A549 treated with RU486 at 1 μM for 4 hours (cell line): Measurements from ENCODE around the gene NPHP3. TPM values are rescaled to one million over a fixed set of nuclear protein-coding genes. Genes with fewer than 3 reads are reported as not detected.

Source experiments
- total RNA-seq: library from RNA; stranded (reverse); fragments of 200-300 nt; extraction: Qiagen RNA extraction; gene quantifications from 5 replicates; pipeline ENCODE4 v1.2.3, GENCODE V29; 2022; ENCODE audit warnings: low read depth

NPHP3 gene, protein sequence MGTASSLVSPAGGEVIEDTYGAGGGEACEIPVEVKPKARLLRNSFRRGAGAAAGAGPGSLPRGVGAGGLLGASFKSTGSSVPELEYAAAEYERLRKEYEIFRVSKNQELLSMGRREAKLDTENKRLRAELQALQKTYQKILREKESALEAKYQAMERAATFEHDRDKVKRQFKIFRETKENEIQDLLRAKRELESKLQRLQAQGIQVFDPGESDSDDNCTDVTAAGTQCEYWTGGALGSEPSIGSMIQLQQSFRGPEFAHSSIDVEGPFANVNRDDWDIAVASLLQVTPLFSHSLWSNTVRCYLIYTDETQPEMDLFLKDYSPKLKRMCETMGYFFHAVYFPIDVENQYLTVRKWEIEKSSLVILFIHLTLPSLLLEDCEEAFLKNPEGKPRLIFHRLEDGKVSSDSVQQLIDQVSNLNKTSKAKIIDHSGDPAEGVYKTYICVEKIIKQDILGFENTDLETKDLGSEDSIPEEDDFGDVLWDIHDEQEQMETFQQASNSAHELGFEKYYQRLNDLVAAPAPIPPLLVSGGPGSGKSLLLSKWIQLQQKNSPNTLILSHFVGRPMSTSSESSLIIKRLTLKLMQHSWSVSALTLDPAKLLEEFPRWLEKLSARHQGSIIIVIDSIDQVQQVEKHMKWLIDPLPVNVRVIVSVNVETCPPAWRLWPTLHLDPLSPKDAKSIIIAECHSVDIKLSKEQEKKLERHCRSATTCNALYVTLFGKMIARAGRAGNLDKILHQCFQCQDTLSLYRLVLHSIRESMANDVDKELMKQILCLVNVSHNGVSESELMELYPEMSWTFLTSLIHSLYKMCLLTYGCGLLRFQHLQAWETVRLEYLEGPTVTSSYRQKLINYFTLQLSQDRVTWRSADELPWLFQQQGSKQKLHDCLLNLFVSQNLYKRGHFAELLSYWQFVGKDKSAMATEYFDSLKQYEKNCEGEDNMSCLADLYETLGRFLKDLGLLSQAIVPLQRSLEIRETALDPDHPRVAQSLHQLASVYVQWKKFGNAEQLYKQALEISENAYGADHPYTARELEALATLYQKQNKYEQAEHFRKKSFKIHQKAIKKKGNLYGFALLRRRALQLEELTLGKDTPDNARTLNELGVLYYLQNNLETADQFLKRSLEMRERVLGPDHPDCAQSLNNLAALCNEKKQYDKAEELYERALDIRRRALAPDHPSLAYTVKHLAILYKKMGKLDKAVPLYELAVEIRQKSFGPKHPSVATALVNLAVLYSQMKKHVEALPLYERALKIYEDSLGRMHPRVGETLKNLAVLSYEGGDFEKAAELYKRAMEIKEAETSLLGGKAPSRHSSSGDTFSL (N-terminal part only)
- 5.8 to 7.8 TPM (median 7.5 TPM) in 5 replicates for total RNA-seq

DNA sequence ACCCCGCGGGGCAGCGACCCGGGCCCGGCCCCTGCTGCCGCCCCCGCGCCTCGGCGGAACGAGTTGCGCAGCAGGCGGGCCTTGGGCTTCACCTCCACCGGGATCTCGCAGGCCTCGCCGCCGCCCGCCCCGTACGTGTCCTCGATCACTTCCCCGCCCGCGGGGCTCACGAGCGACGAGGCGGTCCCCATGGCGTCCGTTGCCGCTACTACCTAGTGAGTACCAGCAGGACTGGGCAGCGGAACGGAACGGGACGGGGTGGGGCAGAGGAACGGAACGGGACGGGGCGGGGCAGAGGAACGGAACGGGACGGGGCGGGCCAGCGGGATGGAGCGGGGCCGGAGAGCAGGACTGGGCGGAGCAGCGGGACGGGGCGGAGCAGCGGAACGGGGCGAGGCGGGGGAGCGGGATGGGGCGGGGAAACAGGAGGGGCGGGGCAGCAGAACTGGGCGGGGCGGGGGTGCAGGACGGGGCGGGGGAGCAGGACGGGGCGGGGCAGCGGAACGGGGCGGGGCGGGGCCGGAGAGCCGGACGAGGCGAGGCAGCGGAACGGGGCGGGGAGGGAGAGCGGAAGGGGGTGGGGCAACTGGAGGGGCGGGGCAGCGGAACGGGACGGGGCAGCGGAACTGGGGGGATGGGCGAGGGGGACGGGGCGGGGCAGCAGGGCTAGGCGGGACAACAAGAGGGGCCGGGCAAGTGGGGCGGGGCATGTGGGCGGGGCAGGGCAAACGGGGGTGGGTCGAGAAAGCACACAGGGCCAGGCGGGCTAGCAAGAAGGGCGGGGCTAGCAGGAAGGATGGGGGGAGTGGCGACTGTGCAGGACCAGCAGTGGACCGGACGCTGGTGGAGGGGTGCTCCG lies at the start of gene NPHP3:
Gene NPHP3 (minus strand): TSS at position 245 of the 859 bp plus-strand sequence. CDS start 54 bp downstream, at position 191.

DNA sequence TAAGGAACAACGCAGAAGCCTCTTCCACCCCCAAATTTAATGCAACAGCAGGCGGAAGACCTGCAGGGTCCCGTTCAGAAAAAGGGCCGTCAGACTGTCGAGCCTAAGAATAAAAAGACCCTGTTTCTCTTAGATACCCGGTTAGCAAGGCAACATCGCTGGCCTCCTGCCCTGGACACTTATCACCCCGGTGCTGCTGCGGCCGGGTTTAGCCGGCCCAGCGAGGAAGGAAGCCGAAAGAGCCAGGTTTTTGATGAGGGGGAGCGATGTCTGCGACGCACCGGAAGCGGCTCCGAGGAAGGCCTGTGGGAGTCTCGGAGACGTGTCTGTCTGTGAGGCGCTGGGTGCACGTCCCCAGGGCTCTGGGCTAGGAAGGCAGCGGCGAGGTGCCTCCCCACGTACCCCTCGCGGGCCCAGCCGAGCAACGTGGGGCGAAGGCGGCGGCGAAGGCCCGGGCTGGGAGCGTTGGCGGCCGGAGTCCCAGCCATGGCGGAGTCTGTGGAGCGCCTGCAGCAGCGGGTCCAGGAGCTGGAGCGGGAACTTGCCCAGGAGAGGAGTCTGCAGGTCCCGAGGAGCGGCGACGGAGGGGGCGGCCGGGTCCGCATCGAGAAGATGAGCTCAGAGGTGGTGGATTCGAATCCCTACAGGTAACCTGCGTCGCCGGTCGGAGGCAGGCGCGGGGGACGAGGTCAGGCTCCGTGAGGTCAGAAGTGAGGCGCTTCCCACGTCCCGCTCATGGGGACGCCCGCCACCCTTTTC lies 62.0 kb downstream of the NPHP3 start, which contains the start of gene UBA5:
Gene UBA5 (plus strand): TSS at position 278 of the 759 bp plus-strand sequence. CDS start 209 bp downstream, at position 487.

DNA sequence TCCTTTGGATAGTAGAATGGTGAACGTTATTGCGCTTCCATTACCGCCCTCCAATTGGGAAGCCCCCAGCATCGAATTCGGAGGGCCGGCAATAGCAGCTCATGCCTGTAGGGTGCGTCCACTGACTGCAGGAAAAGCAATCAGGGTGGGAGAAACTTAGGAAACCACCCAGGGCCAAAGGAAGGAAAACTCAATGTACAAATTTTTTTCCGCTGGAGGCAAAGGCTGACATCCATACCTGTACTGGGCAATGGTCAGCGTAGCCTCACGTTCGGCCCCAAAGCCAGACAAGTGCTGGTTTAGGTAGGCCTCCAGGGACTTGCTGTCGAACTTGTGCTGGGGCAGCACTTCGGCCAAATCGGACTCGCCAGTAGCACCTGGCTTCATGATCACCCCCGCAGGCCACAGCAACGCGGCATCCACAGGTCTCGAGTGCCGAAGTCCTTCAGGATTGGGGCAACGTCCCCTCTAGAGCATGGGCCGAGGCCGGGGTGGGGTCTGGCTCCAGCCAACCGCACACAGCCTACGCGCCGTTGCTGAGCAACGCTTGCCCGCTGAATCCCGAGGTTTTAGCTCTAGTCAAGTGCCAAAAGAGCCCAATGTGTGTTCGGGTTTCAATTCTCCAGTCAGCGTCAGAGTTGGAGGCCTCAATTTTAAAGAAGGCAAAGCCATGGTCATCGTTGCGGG lies 62.7 kb downstream of the NPHP3 start, which contains the start of gene ACAD11:
Gene ACAD11 (minus strand): TSS at position 445 of the 687 bp plus-strand sequence. CDS start 58 bp downstream, at position 387.

Other genes starting within 250 kb of the NPHP3 start
- not detected in 5 replicates for gene ACKR4, start 125.1 kb downstream of the NPHP3 start, total RNA-seq
- 3.7 to 6.7 TPM (median 4.9 TPM) in 5 replicates for gene ACAD11, start 62.6 kb downstream of the NPHP3 start, total RNA-seq
- 20.5 to 29.0 TPM (median 27.6 TPM) in 5 replicates for gene UBA5, start 62.1 kb downstream of the NPHP3 start, total RNA-seq